ENCODE results near the gene ZG16. TPM values are rescaled to one million over a fixed set of nuclear protein-coding genes. Genes with fewer than 3 reads are reported as not detected.

ZG16 gene
- total and polyA plus RNA-seq, 2 of the 8 experiments (the other 6 are each of a cell fraction or from before 2014, with no cell fraction given), result not detected

DNA sequence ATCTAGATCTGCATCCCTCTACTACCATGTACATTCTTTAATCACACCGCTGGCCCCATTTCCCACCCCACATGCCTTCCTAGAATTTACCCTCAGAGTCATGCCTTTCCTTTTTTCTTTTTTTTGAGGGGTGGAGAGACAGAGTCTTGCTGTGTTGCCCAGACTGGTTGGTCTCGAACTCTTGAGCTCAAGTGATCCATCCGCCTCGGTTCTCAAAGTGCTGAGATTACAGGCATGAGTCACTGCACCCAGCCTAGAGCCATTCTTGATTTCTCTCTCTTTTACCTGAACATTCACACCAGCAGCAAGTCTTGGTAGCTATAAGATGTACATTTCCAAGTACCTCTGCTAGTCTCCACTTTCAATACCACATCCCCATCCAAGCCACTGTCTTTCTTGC lies 40.0 kb downstream of the ZG16 start:
- Histone ChIP-seq H3K23ac (ENCODE audit: insufficient read length) (no peak overlapping the region), H3K4me1 (replicated peaks in 1 of 4; ENCODE audit: control insufficient read depth in 3 of 4, insufficient read depth in 4 of 4, low read length in 3 of 4) (peaks cover 0 to 26% (median 18%) of the 10 kb centered on the region in 4 experiments; a peak in 6 of 7 replicates), H3K9ac (replicated peaks in 1 of 4; ENCODE audit: extremely low read depth in 1 of 4, low read depth in 3 of 4, low read length in 3 of 4) (no peak overlapping the region; a peak in 2 of 7 replicates), H2AK5ac (ENCODE audit: low read depth, low read length) (no peak overlapping the region), H4K91ac (replicated peaks; ENCODE audit: insufficient read length, low read length) (no peak overlapping the region), H3K4ac (replicated peaks; ENCODE audit: insufficient read length, low read depth, low read length) (no peak overlapping the region), H2BK15ac (ENCODE audit: low read length) (no peak overlapping the region), H3K4me3 (ENCODE audit: extremely low read depth in 1 of 4, insufficient read depth in 2 of 4, low read depth in 3 of 4, low read length in 4 of 4) (no peak overlapping the region), H3K36me3 (ENCODE audit: control insufficient read depth in 2 of 4, insufficient read depth in 4 of 4, low read length in 3 of 4) (peaks cover 12 to 23% (median 18%) of the 10 kb centered on the region in 4 experiments), H3K27ac (ENCODE audit: low read depth, low read length) (no peak overlapping the region), H2BK20ac (ENCODE audit: low read length) (no peak overlapping the region), H3K14ac (ENCODE audit: insufficient read length) (no peak overlapping the region), H3K4me2 (ENCODE audit: insufficient read depth in 1 of 2, low read depth in 2 of 2, low read length in 2 of 2) (no peak overlapping the region; a peak in 1 of 4 replicates), H4K20me1 (replicated peaks in 1 of 2; ENCODE audit: control insufficient read depth in 1 of 2, insufficient read depth in 2 of 2, low read length in 2 of 2) (peaks cover 2 to 4% of the 10 kb centered on the region in 2 experiments), H4K5ac (ENCODE audit: insufficient read length, low read depth, low read length) (no peak overlapping the region), H3K23me2 (ENCODE audit: low read depth, low read length) (peaks cover 16% of the 10 kb centered on the region), H2BK5ac (ENCODE audit: low read depth, low read length) (no peak overlapping the region), H3K79me1 (ENCODE audit: low read depth, low read length) (peaks cover 5% of the 10 kb centered on the region), H2AFZ (ENCODE audit: low read length) (no peak overlapping the region), H4K8ac (ENCODE audit: extremely low read depth, insufficient read depth, low read length) (no peak overlapping the region), H3K56ac (replicated peaks; ENCODE audit: insufficient read length, low read depth, low read length) (no peak overlapping the region), H2BK12ac (ENCODE audit: low read depth, low read length) (no peak overlapping the region), H3K79me2 (ENCODE audit: control insufficient read depth in 1 of 2, insufficient read depth in 2 of 2, low read length in 2 of 2) (peaks cover 0 to 21% of the 10 kb centered on the region in 2 experiments; a peak in 1 of 4 replicates), H3K18ac (ENCODE audit: extremely low read depth, low read length) (no peak overlapping the region), H2BK120ac (replicated peaks; ENCODE audit: low read depth, low read length) (no peak overlapping the region), H3K9me3 (ENCODE audit: insufficient read depth in 2 of 2, low read depth in 1 of 2, low read length in 1 of 2) (no peaks in the 10 kb centered on the region), H3K27me3 (replicated peaks in 1 of 4; ENCODE audit: control insufficient read depth in 3 of 4, extremely low read depth in 1 of 4, insufficient read depth in 3 of 4, low read length in 3 of 4) (no peaks in the 10 kb centered on the region)
- ChIA-PET CTCF (ENCODE audit: partially characterized antibody) (interaction anchor here (0.6 to 17.5 kb wide), 14 partner anchors 8 to 213 kb away, joined by 3 to 212 read pairs (median 4); partner anchors contain the start of genes C16orf92, KIF22, MAZ and SEZ6L2), POLR2A (ENCODE audit: partially characterized antibody) (interaction anchor here (1.1 to 16.6 kb wide), 5 partner anchors 9 to 193 kb away, joined by 4 to 167 read pairs (median 22); partner anchors contain the start of genes CDIPT, DOC2A and MAZ)
- FAIRE-seq, result no peak
- WGBS, 2 experiments (ENCODE audit: extremely low coverage in 1 of 2, insufficient coverage in 1 of 2, insufficient read length in 1 of 2, insufficient replicate concordance in 2 of 2, low coverage in 1 of 2, low lambda C conversion rate in 2 of 2, missing lambda C conversion rate in 1 of 2), result 87% methylated on average over 4 of the region's 4 CpGs; no CpG with 5 or more reads in 1 of the 2 experiments
- no peak for DNase-seq (ENCODE audit: low read depth in 1 of 2, low spot score in 2 of 2)
- TF ChIP-seq NANOG (IDR thresholded peaks at IDR 0.05; ENCODE audit: insufficient read depth, low read depth, low read length, poor library complexity, severe bottlenecking), result no peak
